22Rv1 (cell line): ENCODE data around the gene MPL.

Experiments used
- H3K27ac ChIP-seq: fragments of 450-650 bp; 2 replicates; pipeline ENCODE4 v1.5.1; 2017
- CTCF ChIP-seq: fragments of 450-650 bp; IDR thresholded peaks from 2 replicates; pipeline ENCODE4 v1.5.1; 2017; ENCODE audit warnings: mild to moderate bottlenecking
- ZFX ChIP-seq: fragments of 450-650 bp; IDR thresholded peaks from 2 replicates; pipeline ENCODE4 v1.6.1; 2017; ENCODE audit warnings: antibody characterized with exemption, borderline replicate concordance

Gene MPL

GRCh38 chr1:43313771-43314170, 23.8 kb upstream of the MPL start:
- TF ChIP-seq ZFX (no peak), CTCF (no peak)
- H3K27ac ChIP-seq, result no peak overlapping the region

GRCh38 chr1:43314233-43314632, 23.4 kb upstream of the MPL start:
- TF ChIP-seq ZFX (no peak), CTCF (no peak)
- no peak overlapping the region for H3K27ac ChIP-seq

- no peak overlapping the region for H3K27ac ChIP-seq
- TF ChIP-seq CTCF (no peak), ZFX (no peak)
Measured at GRCh38 chr1:43315481-43315880, 22.1 kb upstream of the MPL start.

- TF ChIP-seq CTCF, result no peak
- no peak for TF ChIP-seq ZFX
- no peak overlapping the region for H3K27ac ChIP-seq
Measured at GRCh38 chr1:43315963-43316737, 21.5 kb upstream of the MPL start.

GRCh38 chr1:43316738-43317520, 20.7 kb upstream of the MPL start:
- no peak overlapping the region for H3K27ac ChIP-seq
- no peak for TF ChIP-seq ZFX
- TF ChIP-seq CTCF, result no peak

GRCh38 chr1:43317817-43318471, 19.7 kb upstream of the MPL start:
- no peak overlapping the region for H3K27ac ChIP-seq
- TF ChIP-seq ZFX, result no peak
- no peak for TF ChIP-seq CTCF
